Measurements from ENCODE around the gene AK8.
"Not testable (repeated sequence)": the region's sequence is repeated elsewhere in the genome, so short reads cannot be mapped to it uniquely, and the experiment has no call there.

Gene AK8

GRCh38 chr9:132797861-132798659 lies 80.0 kb downstream of the AK8 start:
- no peak for DNase-seq

- DNase-seq, result no peak
These were observed 82.4 kb downstream of the AK8 start for GRCh38 chr9:132795511-132796303.

GRCh38 chr9:132794730-132795380 lies 83.2 kb downstream of the AK8 start:
- no peak for DNase-seq

GRCh38 chr9:132793606-132794580 lies 84.2 kb downstream of the AK8 start:
- no peak for DNase-seq

- no peak for DNase-seq
These were observed 85.5 kb downstream of the AK8 start for GRCh38 chr9:132792547-132792946.

GRCh38 chr9:132791699-132792240 lies 86.3 kb downstream of the AK8 start:
- DNase-seq, result no peak

GRCh38 chr9:132789719-132790118 lies 88.4 kb downstream of the AK8 start:
- DNase-seq, result no peak

GRCh38 chr9:132788378-132788777 lies 89.7 kb downstream of the AK8 start:
- no peak for DNase-seq

GRCh38 chr9:132787748-132788159 lies 90.3 kb downstream of the AK8 start:
- no peak for DNase-seq

- DNase-seq, result no peak
These were observed 93.7 kb downstream of the AK8 start for GRCh38 chr9:132784286-132784830.

- DNase-seq, result no peak
These were observed 95.1 kb downstream of the AK8 start for GRCh38 chr9:132783006-132783405.

- no peak for DNase-seq
These were observed 96.0 kb downstream of the AK8 start for GRCh38 chr9:132782037-132782436.

- no peak for DNase-seq
These were observed 97.7 kb downstream of the AK8 start for GRCh38 chr9:132780230-132781007.

- DNase-seq, result no peak
These were observed 101.2 kb downstream of the AK8 start for GRCh38 chr9:132776891-132777290.

- no peak for DNase-seq
These were observed 101.8 kb downstream of the AK8 start for GRCh38 chr9:132776268-132776667.

- DNase-seq, result no peak
These were observed 102.4 kb downstream of the AK8 start for GRCh38 chr9:132775720-132776119.

- DNase-seq, result no peak
These were observed 103.2 kb downstream of the AK8 start for GRCh38 chr9:132774886-132775285.

GRCh38 chr9:132773764-132774339 lies 104.2 kb downstream of the AK8 start:
- DNase-seq, result no peak

- no peak for DNase-seq
These were observed 105.0 kb downstream of the AK8 start for GRCh38 chr9:132773093-132773492.

- not testable (repeated sequence) for DNase-seq
These were observed 106.3 kb downstream of the AK8 start for GRCh38 chr9:132771752-132772151.
